ENCODE results near the gene NFX1. TPM values are rescaled to one million over a fixed set of nuclear protein-coding genes. Genes with fewer than 3 reads are reported as not detected.
"Not testable (repeated sequence)": the region's sequence is repeated elsewhere in the genome, so short reads cannot be mapped to it uniquely, and the experiment has no call there.

NFX1 gene
- total RNA-seq, 6 donors from 2014 or later: 37.0 to 75.4 (median 54.1) TPM

DNA sequence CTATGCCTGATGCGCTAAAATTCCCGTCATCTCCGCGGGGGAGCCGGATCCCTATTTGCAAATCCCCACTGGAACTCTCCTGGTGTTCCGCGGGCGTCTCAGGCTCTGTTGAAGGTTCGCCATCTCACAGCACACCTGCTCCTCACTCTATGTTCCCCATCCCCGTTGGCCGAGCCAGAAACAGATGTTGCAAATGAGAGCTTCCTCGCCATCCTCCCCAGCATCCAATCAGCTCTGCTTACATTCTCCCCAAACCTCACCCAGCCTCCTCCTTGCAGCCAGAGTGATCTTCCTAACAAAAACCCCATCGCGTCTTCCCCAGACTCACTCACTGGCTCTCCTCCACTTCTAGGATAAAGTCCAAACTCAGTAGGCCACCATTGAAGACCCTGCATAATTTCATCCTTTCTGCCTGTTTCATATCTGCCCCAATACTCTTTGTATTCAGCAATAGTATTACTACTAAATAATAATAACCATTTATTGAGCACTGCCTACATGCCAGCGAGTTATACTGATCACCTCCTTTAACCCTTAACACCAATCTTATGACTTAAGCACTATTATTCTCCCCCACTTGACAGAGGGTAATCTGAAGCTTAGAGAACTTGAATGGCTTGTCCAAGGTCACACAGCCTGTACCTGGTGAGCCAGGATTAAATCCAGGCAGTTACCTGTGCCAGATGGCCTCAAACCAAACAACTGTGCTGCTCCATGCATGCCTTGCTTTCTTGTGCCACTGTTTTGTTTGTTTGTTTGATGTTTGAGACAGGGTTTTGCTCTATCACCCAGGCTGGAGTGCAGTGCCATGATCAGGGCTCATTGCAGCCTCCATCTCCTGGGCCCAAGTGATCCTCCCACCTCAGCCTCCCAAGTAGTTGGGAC lies 98.0 kb downstream of the NFX1 start:
- Histone ChIP-seq H3K4me3 (no peak overlapping the region), H3K27ac (no peak overlapping the region), H3K9me3 (no peaks in the 10 kb centered on the region), H3K36me3 (no peaks in the 10 kb centered on the region), H3K4me1 (peaks cover 0 to 23% (median 21%) of the 10 kb centered on the region in 4 donors), H3K27me3 (no peaks in the 10 kb centered on the region)
- no peak for DNase-seq
- TF ChIP-seq POLR2A (IDR thresholded peaks at IDR 0.05) (no peak), POLR2AphosphoS5 (IDR thresholded peaks at IDR 0.05) (no peak), EP300 (IDR thresholded peaks at IDR 0.05) (no peak)
- TF ChIP-seq, protein P1, sequence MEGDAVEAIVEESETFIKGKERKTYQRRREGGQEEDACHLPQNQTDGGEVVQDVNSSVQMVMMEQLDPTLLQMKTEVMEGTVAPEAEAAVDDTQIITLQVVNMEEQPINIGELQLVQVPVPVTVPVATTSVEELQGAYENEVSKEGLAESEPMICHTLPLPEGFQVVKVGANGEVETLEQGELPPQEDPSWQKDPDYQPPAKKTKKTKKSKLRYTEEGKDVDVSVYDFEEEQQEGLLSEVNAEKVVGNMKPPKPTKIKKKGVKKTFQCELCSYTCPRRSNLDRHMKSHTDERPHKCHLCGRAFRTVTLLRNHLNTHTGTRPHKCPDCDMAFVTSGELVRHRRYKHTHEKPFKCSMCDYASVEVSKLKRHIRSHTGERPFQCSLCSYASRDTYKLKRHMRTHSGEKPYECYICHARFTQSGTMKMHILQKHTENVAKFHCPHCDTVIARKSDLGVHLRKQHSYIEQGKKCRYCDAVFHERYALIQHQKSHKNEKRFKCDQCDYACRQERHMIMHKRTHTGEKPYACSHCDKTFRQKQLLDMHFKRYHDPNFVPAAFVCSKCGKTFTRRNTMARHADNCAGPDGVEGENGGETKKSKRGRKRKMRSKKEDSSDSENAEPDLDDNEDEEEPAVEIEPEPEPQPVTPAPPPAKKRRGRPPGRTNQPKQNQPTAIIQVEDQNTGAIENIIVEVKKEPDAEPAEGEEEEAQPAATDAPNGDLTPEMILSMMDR (IDR thresholded peaks at IDR 0.05): no peak
- ATAC-seq (ENCODE audit: low FRiP score in 2 of 2): no peak
- WGBS, 2 donors: 83 to 91% methylated on average over 14 to 15 of the region's 15 CpGs

DNA sequence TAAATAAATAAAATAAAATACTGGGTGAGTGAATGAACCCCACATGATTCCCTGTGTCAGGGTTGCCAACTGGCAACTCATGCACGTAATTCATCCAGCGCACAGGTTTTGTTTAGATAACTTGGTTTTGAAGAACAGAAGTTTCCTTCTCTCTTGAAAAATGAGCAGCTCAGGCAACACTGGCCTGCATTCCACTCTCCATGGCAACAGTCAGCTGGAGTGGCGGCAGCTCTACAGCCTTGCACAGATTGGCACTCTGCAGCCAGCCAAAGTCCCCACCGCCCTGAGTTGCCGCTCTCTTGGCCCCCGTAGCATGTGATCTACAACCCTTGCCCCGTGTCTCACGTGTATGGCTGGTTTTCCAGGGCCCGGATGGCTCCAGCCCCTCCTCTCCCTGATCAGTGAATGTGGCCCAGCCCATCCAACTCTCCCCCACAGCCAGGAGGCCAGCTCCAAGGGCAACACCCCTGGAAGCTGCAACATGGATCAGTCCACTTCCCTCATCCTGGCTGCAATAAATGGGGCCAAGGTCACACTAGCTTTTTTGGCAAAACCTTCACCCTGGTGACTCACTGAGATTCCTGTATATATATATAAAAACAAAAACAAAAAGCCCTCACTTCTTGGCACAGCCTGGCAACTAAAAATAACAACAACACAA lies 100.9 kb downstream of the NFX1 start:
- not testable (repeated sequence) for ATAC-seq (ENCODE audit: low FRiP score in 2 of 2)

DNA sequence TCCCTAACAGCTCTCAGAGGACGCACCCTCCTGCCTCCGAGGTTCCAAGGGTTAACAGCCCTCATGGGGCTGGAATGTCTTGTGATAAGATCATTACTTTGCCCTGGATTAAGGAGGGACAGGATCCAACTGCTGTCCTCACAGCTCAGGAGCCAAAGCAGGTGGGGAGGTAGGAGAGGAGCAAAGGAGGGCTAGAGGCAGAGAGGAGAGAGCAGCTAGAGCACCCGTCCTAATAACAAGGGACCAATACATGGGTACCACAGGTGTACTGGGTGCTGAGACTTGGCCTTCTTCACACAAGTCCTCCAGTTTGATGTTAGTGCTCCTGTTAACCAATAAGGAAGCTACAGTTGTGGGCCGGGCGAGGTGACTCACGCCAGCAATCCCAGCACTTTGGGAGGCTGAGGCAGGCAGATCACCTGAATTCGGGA lies 102.3 kb downstream of the NFX1 start:
- H3K4me3 ChIP-seq; ATAC-seq (ENCODE audit: low FRiP score in 2 of 2); H3K27me3 ChIP-seq; H3K36me3 ChIP-seq; DNase-seq; H3K9me3 ChIP-seq: not testable (repeated sequence)
- Histone ChIP-seq H3K27ac (peak overlapping the region in 1 of 4 donors; percentile 42), H3K4me1 (peaks cover 5 to 37% (median 25%) of the 10 kb centered on the region in 4 donors)
- whole genome bisulfite sequencing, 2 donors: 62 to 65% methylated on average over 6 to 7 of the region's 7 CpGs

More for the DNA sequence above, 100.9 kb downstream of the NFX1 start:
- Histone ChIP-seq H3K4me1 (peaks cover 5 to 37% (median 25%) of the 10 kb centered on the region in 4 donors), H3K4me3 (peak overlapping the region in 1 of 4 donors; percentile 3), H3K27ac (peak overlapping the region; percentile 69 to 85 (median 77))
- H3K27me3 ChIP-seq, H3K36me3 ChIP-seq, H3K9me3 ChIP-seq: not testable (repeated sequence)
- TF ChIP-seq EP300 (IDR thresholded peaks at IDR 0.05) (peak in 1 of 4 donors; percentile 63), POLR2AphosphoS5 (IDR thresholded peaks at IDR 0.05) (peak; percentile 69 to 81)
- 29% methylated on average over 2 to 9 of the region's 9 CpGs for WGBS, 2 donors
- DNase-seq: peak in 1 of 2 donors; percentile 87

DNA sequence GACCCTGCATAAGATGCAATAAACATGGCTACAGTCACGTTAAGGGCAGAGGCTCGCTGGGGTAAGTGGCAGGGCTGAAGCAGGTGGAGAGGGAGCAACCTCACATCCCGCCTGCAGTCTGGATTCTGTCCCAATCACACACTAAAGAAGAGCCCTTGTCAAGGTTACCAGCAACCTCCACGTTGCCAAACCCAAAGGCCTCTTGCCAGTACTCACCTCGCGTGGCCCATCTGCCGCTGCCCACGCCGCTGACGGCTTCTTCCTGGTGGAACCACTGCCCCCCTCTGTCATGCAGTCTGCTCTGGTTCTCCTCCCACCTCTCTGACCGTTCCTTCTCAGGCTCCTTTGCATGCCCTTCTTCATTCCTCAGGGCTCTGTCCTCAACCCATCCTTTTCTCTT lies 103.3 kb downstream of the NFX1 start:
- Histone ChIP-seq H3K36me3 (no peaks in the 10 kb centered on the region), H3K27ac (no peak overlapping the region), H3K4me1 (peaks cover 5 to 37% (median 25%) of the 10 kb centered on the region in 4 donors), H3K4me3 (no peak overlapping the region), H3K9me3 (no peaks in the 10 kb centered on the region), H3K27me3 (no peaks in the 10 kb centered on the region)
- DNase-seq (peak; percentile 73 to 83), ATAC-seq (ENCODE audit: low FRiP score in 2 of 2) (no peak)
- WGBS, 2 donors: 64 to 78% methylated on average over 11 of the region's 11 CpGs
- TF ChIP-seq, protein P1 (IDR thresholded peaks at IDR 0.05): no peak

DNA sequence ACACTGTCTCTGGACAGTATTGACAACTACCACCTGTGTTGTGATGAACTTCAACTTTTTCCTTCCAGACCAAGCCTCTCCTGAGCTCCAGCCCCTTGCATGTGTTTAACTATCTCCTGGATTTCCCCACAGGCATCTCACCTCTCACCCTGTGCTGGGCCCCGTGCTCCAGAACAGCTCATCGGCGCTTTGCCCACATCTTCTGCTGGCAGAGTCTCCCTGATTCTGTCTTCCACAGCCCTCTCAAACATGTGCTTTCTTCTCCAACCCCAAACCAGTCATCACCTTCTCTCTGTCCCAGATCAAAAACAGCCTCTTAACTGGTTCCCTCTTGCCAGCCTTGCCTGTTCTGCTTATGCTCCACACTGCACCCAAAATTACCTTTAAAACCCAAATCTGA lies 103.7 kb downstream of the NFX1 start:
- H3K36me3 ChIP-seq, H3K4me3 ChIP-seq: not testable (repeated sequence)

DNA sequence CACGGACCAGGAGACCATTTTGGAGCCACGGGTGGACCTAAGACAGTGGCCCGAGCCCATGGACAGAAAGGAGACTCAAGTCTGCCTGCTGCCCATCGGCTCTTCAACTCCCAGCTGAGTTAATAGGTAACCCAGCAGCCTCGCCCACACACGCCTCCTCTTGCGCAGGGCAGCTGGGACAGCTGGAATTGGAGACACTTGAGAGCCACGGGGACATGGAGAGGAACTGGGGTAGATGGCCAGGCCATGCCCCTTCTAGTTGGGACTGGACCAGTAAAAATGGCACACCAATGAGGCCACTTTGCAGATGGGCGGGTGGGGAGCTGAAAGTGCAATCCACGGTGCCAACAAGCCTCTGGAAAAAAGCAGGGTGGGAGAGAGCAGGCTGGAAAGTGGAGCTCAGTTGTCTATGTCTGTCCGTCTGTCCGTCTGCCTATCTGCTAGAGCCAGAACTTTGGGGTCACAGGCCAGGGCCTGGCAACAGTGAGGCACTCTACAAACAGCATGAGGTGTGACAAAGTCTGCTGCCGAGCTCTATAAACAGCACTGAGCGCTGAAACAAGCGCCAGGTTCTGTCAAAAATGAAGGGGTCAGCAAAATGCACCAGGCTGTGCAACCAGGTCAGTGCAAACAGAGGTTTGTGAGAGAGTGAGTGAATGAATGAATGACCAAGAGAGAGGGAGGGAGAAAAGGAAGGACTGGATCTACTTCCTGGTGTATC lies 105.0 kb downstream of the NFX1 start:
- not testable (repeated sequence) for H3K27ac ChIP-seq; H3K36me3 ChIP-seq; H3K4me3 ChIP-seq; H3K27me3 ChIP-seq; ATAC-seq (ENCODE audit: low FRiP score in 2 of 2); H3K9me3 ChIP-seq
- 72 to 79% methylated on average over 15 of the region's 15 CpGs for WGBS, 2 donors
- H3K4me1 ChIP-seq: peaks cover 5 to 37% (median 25%) of the 10 kb centered on the region in 4 donors
- peak in 1 of 2 donors; percentile 82 for DNase-seq

More for the DNA sequence above, 103.7 kb downstream of the NFX1 start:
- DNase-seq; H3K9me3 ChIP-seq; H3K27ac ChIP-seq; H3K27me3 ChIP-seq; ATAC-seq (ENCODE audit: low FRiP score in 2 of 2): not testable (repeated sequence)
- 71 to 72% methylated on average over 3 of the region's 3 CpGs for WGBS, 2 donors
- H3K4me1 ChIP-seq: peaks cover 5 to 37% (median 25%) of the 10 kb centered on the region in 4 donors

DNA sequence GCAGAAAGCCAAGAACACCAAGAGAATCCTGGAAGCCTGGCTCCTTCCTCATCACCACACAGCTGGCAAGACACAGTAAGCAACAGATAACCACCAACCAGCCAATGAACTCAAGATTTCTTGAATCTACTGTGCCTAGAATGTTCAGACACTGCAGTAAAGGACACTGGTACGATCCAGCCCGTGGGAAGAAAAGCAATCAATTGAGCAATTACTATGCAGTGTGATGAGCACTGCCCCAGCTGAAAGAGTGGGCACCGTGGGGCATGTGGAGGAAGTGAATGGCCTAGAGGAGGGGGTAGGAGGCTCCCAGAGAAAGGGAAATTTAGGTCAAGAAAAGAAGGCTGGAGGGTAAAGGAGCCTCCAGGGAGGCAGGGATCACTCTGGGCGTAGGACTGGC lies 107.5 kb downstream of the NFX1 start:
- not testable (repeated sequence) for H3K36me3 ChIP-seq; ATAC-seq (ENCODE audit: low FRiP score in 2 of 2); H3K9me3 ChIP-seq; H3K27me3 ChIP-seq; H3K27ac ChIP-seq; H3K4me3 ChIP-seq; DNase-seq
- H3K4me1 ChIP-seq: peaks cover 5 to 20% (median 8%) of the 10 kb centered on the region in 4 donors
- 32 to 77% methylated on average over 3 of the region's 4 CpGs for WGBS, 2 donors

DNA sequence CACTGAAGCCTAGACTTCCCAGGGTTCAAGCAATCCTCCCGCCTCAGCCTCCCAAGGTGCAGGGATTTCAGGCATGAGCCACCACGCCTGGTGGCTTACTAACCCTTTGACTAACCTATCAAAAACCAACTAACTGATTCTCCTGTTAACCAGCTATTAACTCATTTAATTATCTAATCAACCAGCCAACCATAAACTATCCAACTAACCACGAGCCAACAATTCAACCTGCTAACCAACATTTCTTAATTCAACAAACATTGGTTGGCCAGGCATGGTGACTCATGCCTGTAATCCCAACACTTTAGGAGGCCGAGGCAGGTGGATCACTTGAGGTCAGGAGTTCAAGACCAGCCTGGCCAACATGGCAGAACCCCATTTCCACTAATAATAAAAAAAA lies 108.7 kb downstream of the NFX1 start:
- H3K4me3 ChIP-seq; ATAC-seq (ENCODE audit: low FRiP score in 2 of 2): not testable (repeated sequence)
- WGBS, 2 donors: 85 to 90% methylated on average over 4 of the region's 4 CpGs

DNA sequence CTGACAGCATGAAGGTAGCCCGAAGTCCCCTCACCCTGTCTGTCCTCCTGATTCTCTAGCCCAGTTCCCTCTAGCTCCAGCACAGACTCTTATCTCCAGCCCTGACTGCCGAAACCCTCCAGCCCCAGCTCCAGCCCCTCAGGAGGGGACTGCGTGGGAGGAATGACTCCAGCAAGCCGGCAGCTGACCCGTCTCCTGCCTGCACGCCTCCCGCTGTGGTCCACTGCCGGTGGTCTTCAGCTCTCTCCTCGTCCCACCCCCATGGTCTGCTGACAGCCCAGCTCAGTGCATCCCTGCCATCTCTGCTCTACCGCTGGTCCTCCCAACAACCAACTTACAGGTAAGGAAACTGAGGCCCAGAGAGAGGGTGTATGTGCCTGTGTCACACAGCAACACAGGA lies 111.5 kb downstream of the NFX1 start:
- H3K4me3 ChIP-seq; H3K9me3 ChIP-seq; DNase-seq; ATAC-seq (ENCODE audit: low FRiP score in 2 of 2); H3K36me3 ChIP-seq; H3K27ac ChIP-seq; H3K27me3 ChIP-seq: not testable (repeated sequence)
- WGBS, 2 donors: 72 to 97% methylated on average over 2 to 9 of the region's 10 CpGs
- H3K4me1 ChIP-seq: peaks cover 15 to 27% (median 17%) of the 10 kb centered on the region in 4 donors

More for the DNA sequence above, 108.7 kb downstream of the NFX1 start:
- not testable (repeated sequence) for H3K27me3 ChIP-seq, DNase-seq, H3K9me3 ChIP-seq, H3K27ac ChIP-seq, H3K36me3 ChIP-seq
- peaks cover 9 to 20% (median 13%) of the 10 kb centered on the region in 4 donors for H3K4me1 ChIP-seq

Data from upper lobe of left lung (tissue), 6 donors.